HS-27A (cell line): ENCODE measurements around the gene CLPTM1L.
"Not testable (repeated sequence)": the region's sequence is repeated elsewhere in the genome, so short reads cannot be mapped to it uniquely, and the experiment has no call there.

Experiments
- DNase-seq: peaks from one replicate; pipeline ENCODE4 v3.0.0-alpha.2; 2012; ENCODE audit warnings: low read depth, missing footprints

CLPTM1L gene

GRCh38 chr5:1360367-1360766, 15.5 kb upstream of the CLPTM1L start:
- DNase-seq: not testable (repeated sequence)

GRCh38 chr5:1359713-1360112, 14.8 kb upstream of the CLPTM1L start:
- no peak for DNase-seq

- DNase-seq: no peak
Observed at GRCh38 chr5:1359031-1359645, 14.2 kb upstream of the CLPTM1L start.

GRCh38 chr5:1358726-1359025, 13.8 kb upstream of the CLPTM1L start:
- no peak for DNase-seq

- DNase-seq: no peak
Observed at GRCh38 chr5:1357946-1358725, 13.2 kb upstream of the CLPTM1L start.

- no peak for DNase-seq
Observed at GRCh38 chr5:1356873-1357787, 12.2 kb upstream of the CLPTM1L start.

GRCh38 chr5:1354576-1354975, 9.7 kb upstream of the CLPTM1L start:
- DNase-seq: no peak

- no peak for DNase-seq
Observed at GRCh38 chr5:1352231-1353219, 7.6 kb upstream of the CLPTM1L start.

GRCh38 chr5:1351156-1351555, 6.3 kb upstream of the CLPTM1L start:
- DNase-seq: no peak

- DNase-seq: no peak
Observed at GRCh38 chr5:1349246-1349645, 4.3 kb upstream of the CLPTM1L start.

GRCh38 chr5:1348986-1349245, 4.0 kb upstream of the CLPTM1L start:
- no peak for DNase-seq

GRCh38 chr5:1347571-1347970, 2.7 kb upstream of the CLPTM1L start:
- DNase-seq: no peak

- DNase-seq: no peak
Observed at GRCh38 chr5:1346627-1347440, 1.9 kb upstream of the CLPTM1L start.

- no peak for DNase-seq
Observed at GRCh38 chr5:1345876-1346626, 1.2 kb upstream of the CLPTM1L start.

GRCh38 chr5:1343931-1344901, 683 bp downstream of the CLPTM1L start:
- DNase-seq: no peak

GRCh38 chr5:1343315-1343751, 1.6 kb downstream of the CLPTM1L start:
- DNase-seq: no peak

- DNase-seq: not testable (repeated sequence)
Observed at GRCh38 chr5:1342711-1343110, 2.2 kb downstream of the CLPTM1L start.

- no peak for DNase-seq
Observed at GRCh38 chr5:1342268-1342667, 2.6 kb downstream of the CLPTM1L start.

GRCh38 chr5:1341863-1342262, 3.0 kb downstream of the CLPTM1L start:
- DNase-seq: no peak
